H1 (cell line): ENCODE results near the gene FMC1. TPM values are rescaled to one million over a fixed set of nuclear protein-coding genes. Genes with fewer than 3 reads are reported as not detected.

Experiments used
- polyA plus RNA-seq, 7 experiments: library from polyadenylated mRNA; depleted of rRNA in 3 of 7; stranded (reverse) in 5 of 7; unstranded in 2 of 7; fragments of >200 nt in 5 of 7; fragments of 200-250 nt in 2 of 7; gene quantifications; 1 replicate in 5 of 7; 2 replicates in 1 of 7; 4 replicates in 1 of 7; pipeline versions ENCODE4 v1.2.1 to v1.2.3, GENCODE V29; 2011 to 2013; ENCODE audit warnings: missing spikeins in 2 of 7, mixed read lengths in 2 of 7
- total RNA-seq: library from RNA; stranded (reverse); fragmentation: NEBNext Ultra II Directional; extraction: Animal tissue kit (Norgen Biotek cat#: 25700); gene quantifications from 2 replicates; pipeline ENCODE4 v1.2.1, GENCODE V29; 2021
- TF ChIP-seq, protein P1 (sequence below): fragments of 300-600 bp; sonication (generic); IDR thresholded peaks from 2 replicates; pipeline ENCODE4 v1.7.1; 2012; ENCODE audit warnings: low read length, moderate library complexity, mild to moderate bottlenecking, inconsistent platforms; ENCODE audit not compliant: insufficient replicate concordance

FMC1 gene
- total and polyA plus RNA-seq, 2 of the 8 experiments (the other 6 are each of a cell fraction or from before 2014, with no cell fraction given) = 15.8 to 28.4 TPM

DNA sequence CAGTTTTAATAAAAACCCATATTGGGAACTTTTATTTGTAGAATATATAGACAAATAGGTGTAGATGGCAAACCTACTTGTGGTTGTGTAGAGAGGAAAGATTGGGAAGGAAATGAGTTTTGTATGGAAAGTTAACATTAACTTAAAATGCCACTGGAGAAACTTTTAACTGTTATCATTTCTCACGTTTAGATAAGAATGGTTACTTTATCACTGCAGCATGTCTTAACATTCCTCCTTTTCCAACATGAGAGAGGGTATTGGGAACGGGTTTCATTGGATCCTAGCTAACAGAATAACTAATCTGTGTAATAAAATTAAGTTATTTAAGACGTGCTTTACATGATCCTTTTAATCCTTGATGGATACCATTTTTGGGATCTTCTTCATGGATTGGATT lies 20.4 kb downstream of the FMC1 start (continued):
- TF ChIP-seq, protein P1, sequence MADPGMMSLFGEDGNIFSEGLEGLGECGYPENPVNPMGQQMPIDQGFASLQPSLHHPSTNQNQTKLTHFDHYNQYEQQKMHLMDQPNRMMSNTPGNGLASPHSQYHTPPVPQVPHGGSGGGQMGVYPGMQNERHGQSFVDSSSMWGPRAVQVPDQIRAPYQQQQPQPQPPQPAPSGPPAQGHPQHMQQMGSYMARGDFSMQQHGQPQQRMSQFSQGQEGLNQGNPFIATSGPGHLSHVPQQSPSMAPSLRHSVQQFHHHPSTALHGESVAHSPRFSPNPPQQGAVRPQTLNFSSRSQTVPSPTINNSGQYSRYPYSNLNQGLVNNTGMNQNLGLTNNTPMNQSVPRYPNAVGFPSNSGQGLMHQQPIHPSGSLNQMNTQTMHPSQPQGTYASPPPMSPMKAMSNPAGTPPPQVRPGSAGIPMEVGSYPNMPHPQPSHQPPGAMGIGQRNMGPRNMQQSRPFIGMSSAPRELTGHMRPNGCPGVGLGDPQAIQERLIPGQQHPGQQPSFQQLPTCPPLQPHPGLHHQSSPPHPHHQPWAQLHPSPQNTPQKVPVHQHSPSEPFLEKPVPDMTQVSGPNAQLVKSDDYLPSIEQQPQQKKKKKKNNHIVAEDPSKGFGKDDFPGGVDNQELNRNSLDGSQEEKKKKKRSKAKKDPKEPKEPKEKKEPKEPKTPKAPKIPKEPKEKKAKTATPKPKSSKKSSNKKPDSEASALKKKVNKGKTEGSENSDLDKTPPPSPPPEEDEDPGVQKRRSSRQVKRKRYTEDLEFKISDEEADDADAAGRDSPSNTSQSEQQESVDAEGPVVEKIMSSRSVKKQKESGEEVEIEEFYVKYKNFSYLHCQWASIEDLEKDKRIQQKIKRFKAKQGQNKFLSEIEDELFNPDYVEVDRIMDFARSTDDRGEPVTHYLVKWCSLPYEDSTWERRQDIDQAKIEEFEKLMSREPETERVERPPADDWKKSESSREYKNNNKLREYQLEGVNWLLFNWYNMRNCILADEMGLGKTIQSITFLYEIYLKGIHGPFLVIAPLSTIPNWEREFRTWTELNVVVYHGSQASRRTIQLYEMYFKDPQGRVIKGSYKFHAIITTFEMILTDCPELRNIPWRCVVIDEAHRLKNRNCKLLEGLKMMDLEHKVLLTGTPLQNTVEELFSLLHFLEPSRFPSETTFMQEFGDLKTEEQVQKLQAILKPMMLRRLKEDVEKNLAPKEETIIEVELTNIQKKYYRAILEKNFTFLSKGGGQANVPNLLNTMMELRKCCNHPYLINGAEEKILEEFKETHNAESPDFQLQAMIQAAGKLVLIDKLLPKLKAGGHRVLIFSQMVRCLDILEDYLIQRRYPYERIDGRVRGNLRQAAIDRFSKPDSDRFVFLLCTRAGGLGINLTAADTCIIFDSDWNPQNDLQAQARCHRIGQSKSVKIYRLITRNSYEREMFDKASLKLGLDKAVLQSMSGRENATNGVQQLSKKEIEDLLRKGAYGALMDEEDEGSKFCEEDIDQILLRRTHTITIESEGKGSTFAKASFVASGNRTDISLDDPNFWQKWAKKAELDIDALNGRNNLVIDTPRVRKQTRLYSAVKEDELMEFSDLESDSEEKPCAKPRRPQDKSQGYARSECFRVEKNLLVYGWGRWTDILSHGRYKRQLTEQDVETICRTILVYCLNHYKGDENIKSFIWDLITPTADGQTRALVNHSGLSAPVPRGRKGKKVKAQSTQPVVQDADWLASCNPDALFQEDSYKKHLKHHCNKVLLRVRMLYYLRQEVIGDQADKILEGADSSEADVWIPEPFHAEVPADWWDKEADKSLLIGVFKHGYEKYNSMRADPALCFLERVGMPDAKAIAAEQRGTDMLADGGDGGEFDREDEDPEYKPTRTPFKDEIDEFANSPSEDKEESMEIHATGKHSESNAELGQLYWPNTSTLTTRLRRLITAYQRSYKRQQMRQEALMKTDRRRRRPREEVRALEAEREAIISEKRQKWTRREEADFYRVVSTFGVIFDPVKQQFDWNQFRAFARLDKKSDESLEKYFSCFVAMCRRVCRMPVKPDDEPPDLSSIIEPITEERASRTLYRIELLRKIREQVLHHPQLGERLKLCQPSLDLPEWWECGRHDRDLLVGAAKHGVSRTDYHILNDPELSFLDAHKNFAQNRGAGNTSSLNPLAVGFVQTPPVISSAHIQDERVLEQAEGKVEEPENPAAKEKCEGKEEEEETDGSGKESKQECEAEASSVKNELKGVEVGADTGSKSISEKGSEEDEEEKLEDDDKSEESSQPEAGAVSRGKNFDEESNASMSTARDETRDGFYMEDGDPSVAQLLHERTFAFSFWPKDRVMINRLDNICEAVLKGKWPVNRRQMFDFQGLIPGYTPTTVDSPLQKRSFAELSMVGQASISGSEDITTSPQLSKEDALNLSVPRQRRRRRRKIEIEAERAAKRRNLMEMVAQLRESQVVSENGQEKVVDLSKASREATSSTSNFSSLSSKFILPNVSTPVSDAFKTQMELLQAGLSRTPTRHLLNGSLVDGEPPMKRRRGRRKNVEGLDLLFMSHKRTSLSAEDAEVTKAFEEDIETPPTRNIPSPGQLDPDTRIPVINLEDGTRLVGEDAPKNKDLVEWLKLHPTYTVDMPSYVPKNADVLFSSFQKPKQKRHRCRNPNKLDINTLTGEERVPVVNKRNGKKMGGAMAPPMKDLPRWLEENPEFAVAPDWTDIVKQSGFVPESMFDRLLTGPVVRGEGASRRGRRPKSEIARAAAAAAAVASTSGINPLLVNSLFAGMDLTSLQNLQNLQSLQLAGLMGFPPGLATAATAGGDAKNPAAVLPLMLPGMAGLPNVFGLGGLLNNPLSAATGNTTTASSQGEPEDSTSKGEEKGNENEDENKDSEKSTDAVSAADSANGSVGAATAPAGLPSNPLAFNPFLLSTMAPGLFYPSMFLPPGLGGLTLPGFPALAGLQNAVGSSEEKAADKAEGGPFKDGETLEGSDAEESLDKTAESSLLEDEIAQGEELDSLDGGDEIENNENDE = no peak
